Measurements from ENCODE around the gene RPH3AL.
"Not testable (repeated sequence)": the region's sequence is repeated elsewhere in the genome, so short reads cannot be mapped to it uniquely, and the experiment has no call there.

RPH3AL gene

DNA sequence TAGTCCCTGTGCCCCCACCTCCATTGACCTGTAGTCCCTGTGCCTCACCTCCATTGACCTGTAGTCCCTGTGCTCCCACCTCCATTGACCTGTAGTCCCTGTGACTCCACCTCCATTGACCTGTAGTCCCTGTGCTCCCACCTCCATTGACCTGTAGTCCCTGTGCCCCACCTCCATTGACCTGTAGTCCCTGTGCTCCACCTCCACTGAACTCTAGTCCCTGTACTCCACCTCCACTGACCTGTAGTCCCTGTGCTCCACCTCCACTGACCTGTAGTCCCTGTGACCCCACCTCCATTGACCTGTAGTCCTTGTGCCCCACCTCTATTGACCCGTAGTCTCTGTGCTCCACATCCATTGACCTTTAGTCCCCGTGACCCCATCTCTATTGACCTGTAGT is 37.2 kb downstream of the RPH3AL start:
- DNase-seq: not testable (repeated sequence)

DNA sequence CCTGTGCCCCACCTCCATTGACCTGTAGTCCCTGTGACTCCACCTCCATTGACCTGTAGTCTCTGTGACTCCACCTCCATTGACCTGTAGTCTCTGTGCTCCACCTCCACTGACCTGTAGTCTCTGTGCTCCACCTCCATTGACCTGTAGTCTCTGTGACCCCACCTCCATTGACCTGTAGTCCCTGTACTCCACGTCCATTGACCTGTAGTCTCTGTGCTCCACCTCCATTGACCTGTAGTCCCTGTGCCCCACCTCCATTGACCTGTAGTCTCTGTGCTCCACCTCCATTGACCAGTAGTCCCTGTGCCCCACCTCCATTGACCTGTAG is 38.0 kb downstream of the RPH3AL start:
- not testable (repeated sequence) for DNase-seq

DNA sequence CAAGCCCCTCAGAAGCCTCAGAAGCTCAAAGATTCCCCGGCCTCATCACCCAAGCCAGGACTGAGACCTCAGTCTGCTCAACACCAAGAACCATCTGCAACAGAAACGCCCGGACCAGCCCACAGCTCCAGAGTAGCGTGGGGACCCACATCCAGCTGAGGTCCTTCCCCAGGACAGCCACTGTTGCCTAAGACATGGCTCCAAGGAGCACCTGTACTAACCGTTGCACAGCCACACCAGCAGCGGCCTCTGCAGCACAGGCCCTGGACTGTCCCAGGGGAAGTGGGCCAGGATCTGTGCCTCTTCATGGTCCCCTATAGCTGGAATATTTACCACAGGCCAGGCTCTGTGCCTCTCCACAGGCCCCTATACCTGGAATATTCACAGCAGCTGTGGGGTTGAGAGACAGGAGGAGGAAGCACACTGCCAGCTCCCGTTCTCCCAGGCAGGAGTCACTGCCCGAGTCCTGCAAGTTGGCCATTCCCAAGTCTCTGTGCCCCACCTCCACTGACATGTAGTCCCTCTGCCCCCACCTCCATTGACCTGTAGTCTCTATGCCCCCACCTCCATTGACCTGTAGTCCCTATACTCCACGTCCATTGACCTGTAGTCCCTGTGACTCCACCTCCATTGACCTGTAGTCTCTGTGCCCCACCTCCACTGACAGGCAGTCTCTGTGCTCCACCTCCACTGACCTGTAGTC is 38.5 kb downstream of the RPH3AL start:
- no peak for DNase-seq

DNA sequence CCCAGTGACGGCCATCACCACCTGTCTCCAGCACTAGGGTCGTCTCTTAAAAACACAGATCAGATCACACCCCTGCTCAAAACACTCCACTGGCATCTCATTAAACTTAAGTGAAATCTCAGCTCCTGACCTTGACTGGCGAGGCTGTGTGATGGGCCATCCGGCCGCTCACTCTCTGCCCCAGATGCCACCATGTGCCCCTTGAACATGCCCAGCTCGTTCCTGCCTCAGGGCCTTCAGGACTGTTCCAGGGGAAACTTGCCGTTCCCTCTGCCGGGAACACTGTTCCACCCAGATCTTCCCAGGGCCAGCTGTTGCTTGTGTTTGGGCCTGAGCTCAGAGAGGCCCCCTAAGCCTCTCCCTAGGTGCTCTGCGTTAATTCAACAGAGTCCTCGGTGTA is 39.4 kb downstream of the RPH3AL start:
- DNase-seq: no peak

DNA sequence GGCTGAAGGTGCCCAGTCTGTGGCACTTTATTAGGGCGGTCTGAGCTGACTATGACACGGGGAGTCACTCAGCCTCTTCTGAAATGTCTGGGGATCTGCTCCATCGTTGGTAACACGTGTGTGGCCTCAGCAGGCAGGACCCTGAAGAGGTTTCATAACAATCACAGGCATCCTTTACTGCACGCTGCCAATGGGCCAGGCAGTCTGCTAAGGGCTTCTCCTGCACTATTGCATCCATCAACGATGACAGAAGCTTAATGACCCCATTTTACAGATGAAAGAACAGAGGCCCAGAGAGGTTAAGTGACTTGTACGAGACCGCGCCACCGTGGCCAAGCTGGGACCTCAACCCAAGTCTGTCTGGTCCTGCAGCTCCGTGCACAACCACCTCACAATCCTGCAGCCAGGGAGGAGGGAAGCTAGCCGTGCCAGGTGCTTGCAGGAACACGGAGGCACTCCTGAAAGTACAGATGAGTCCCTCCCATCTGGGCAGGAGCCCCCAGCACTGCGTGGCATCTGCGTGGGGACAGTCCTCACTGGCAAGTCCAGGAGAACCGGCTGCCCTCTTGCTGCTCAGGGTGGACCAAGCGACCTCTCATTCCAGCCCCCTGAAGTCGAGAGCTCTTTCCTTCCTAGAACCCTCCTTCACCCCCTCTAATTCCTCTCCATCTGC is 40.0 kb downstream of the RPH3AL start:
- no peak for DNase-seq

DNA sequence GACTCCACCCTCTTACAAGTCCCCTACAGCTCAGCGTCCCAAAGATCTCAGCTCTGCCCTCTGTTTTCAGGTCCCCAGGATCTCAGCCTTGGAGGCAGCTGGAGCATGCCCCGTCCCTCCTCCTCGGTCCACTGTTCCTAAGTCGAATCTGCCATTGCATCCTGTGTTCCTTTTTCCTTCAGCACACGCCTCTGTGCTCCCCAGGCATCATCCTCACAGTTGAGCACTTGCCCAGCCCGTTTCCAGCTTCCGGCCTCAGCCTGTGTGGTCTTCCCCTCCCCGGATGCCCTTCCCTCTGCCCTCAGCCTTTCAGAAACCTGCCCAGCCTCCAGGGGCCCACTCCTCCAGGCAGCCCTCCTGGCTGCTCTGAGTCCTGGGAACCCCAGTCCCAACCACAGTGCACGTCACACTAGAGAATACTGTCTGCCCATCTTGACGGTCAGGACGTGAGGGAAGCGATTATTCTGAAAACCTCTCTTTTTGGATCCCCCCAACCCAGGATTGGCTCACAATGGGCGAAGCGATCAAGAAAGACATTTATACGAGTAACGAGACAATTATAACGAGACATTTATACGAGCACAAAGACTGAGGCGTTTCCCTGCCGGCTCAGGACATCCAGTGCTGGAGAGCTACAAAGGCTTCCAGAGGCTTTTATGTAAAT is 41.4 kb downstream of the RPH3AL start:
- no peak for DNase-seq

DNA sequence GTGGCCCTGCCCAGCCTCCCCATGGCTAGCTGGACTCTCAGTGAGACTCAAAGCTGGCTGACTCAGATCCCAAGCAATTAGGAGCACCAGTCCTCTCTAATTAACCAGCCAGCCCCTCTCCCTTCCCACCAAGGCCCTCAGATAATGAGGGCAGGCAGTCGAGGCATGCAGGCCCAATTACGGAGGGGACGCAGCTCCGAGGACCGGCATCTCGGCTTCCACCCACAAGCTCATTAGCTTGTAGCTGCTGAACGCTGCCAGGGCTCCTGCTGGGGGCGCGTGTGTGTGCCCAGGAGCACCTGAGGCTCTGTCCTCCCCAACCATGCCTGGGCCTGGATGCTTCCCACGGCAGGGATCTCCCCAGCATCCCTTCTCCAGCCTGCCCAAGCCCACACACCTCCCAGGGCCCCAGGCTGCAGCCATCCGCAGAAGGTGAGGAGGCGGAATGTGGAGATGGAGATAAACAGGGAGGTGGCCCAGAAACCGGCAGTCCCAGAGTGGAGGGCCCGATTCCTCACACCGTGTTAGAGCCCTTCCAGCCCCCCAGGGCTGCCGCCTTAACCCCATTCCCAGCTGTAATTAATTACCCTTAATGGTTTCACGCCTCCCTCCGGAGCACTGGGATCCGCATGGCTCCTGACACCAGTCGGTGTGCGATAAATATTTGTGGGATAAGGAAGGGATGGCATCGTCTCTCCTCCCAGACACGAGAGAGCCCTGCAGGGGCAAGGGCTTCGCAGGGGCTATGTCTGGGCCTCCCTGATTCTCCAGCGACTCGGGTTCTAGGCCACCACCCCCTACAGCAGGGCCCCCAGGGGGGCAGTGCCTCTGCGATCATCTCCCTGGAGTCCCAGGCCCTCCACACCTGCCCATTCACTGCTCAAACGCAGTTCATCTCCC is 42.2 kb downstream of the RPH3AL start:
- DNase-seq: no peak

DNA sequence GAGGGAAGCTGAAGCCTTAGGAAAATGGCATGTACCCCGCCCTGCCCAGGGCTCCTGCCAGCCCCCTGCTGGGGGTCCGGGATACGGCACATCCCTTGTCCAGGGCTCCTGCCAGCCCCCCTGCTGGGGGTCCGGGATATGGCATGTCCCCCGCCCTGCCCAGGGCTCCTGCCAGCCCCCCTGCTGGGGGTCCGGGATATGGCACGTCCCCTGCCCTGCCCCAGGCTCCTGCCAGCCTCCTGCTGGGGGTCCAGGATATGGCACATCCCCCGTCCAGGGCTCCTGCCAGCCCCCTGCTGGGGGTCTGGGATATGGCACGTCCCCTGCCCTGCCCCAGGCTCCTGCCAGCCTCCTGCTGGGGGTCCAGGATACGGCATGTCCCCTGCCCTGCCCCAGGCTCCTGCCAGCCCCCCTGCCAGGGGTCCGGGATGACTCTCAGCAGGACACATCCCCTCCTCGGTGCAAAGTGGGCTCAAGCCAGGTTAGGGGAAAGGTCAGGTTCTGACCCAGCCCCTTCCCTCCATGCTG is 43.2 kb downstream of the RPH3AL start:
- no peak for DNase-seq

DNA sequence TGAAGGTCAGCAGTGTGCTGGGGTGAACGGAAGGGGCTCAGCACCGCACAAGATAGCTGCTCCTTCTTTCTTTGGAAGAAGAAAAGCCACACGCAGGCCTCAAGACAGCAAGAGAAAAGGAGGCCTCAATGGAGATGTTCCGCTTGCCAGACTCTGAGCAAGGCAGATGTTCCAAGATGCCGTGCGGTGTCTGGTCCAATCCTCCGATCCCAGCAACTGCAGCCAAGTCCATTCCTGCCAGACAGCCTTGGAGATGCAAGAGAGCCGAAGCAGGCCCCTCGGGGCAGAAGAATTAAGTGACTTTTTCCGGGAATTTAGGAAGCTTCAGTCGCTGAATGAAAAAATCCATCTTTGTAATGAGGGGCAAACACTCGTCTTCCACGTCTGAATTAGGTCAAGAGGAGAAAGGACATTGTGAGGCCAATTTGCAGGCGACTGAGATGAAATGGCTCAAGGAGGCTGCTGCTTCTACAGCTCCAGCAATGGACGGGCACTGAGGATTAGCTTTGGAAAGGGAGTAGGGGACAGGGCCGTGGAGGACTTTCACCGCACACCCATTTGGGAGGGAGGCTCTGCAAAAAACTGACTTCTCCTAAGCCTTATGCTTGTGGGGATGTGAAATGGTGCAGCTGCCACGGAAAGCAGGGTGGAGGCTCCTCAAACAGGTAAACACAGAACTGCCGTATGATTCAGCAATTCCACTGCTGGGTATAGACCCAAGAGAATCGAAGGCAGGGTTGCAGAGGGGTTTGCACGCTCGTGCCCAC is 44.7 kb downstream of the RPH3AL start:
- DNase-seq: no peak

DNA sequence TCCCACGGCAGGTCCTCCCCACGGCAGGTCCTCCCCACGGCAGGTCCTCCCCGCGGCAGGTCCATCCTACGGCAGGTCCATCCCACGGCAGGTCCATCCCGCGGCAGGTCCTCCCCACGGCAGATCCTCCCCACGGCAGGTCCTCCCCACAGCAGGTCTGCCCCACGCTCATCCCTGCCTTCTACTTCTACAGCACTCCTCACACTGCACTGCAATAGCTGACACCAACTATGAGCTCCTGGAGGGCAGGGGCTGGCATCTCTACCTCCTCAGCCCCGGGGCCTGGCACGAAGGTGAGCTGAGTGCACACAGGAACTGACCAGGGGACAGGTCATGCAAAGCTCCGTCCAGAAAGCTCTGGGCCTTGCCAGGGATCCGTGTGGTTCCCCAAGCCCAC is 45.3 kb downstream of the RPH3AL start:
- DNase-seq: no peak

DNA sequence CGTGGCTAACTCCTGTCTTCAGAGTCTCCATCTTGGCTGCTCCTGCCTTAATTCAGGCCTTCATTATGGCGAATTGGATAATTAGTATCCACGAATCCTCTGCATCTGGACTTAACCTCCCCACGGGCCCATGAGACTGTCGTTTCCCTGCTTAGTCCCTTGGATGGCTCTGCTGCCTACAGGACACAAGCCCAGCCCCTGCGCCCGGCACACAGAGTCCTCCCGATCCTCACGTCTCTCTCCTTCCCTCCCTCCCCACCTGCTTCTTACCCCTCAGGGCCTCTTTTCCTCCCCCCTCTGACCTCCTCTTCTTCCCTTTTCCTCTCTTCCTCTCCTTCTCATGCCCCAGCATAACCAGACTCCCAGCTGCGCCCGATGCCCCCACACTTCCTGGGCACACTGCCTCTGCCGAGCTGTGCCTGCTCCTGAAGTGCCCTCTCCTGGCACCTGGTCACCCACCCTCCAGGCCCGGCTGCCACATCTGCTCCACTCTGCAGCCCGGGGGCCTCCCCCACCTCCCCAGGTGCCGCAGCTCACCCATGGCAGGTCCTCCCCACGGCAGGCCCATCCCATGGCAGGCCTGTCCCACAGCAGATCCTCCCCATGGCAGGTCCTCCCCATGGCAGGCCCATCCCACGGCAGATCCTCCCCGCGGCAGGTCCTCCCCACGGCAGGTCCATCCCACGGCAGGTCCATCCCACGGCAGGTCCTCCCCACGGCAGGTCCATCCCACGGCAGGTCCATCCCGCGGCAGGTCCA is 45.9 kb downstream of the RPH3AL start:
- no peak for DNase-seq

DNA sequence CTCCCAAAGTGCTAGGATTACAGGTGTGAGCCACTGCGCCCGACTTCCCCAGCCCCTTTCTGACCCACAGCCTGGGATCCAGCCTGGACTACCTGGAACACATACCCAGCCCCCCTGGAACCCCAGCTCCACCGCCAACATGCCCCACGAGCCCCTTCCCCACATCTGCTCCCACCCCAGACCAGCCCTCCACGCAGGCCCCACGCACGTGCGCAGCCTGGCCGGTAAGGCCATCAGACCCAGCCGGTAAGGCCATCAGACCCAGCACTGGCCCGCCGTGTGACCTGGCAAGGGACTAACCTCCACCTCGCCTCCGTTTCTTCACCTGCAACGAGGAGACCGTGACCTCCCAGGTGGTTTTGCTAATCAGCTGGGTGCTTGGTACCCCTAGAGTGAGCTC is 46.5 kb downstream of the RPH3AL start:
- DNase-seq: no peak

DNA sequence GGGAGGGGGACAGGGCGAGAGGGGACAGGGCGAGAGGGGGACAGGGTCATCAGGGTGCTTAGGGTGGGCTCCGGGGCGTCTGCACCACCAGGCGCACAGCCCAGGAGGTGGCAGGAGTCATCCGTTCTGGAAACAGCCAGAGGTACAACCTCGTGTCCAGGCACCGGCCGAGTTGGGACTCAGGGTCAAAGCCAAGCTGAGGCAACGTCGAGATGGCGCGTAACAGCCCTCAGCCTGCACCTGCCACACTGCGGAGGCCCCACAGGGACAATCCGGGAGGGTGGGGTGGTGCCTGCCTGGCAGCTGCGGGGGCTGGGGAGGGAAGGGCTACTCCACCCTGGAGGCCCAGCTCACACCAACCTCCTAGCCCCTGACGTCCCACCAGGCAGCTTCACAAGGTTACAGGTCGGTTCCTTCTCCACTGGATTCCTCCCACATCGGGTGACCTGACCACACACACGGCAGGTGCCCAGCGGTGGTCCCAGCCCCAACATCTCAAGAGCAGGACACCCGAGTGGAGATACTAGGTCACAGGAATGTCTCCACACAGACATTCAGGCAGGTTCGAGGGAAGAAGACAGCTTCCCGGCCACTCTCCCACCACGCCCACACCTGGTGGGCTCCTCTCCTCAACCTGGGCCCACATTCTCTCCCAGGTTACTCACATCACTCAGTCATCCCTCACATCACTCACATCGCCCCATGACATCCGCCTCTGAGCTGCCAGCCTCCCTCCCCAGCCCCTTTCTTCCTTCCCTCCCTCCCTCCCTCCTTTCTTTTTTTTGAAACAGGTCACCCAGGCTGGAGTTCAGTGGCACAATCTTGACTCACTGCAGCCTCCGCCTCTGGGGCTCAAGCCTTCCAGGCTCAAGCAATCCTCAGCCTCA is 47.3 kb downstream of the RPH3AL start:
- no peak for DNase-seq

DNA sequence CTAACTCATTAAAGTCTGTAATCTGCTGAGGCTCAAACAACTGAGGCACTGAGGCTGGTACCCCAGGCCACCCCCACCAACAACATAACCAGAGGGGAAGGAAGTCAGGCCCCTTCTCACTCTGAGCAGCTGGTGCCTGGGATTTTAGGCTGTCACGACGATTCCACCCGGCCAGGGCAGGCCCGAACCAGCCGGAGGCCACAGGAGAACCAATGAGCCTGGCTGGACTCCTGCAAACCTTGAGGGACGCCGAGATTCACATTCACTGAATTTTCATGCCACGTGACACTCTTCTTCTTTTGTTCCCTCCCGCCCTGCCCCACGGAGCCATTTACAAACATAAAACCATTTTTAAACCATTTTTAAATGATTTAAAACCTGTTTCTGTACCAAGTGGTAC is 48.1 kb downstream of the RPH3AL start:
- DNase-seq: no peak

DNA sequence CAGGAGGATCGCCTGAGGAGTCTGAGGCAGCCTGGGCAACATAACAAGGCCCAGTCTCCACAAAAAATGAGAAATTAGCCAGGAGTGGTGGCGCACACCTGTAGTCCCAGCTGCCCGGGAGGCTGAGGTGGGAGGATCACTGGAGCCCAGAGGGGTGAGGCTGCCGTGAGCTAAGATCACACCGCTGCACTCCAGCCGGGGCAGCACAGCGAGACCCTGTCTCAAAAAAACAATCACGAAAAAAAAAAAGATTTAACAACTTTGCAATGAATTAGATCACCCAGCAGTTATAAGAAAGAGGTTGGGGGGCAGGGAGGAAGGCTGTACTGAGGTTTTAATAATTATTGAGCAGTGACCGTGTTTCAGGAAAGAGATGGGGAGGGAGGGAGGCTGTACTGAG is 49.4 kb downstream of the RPH3AL start:
- DNase-seq: no peak

DNA sequence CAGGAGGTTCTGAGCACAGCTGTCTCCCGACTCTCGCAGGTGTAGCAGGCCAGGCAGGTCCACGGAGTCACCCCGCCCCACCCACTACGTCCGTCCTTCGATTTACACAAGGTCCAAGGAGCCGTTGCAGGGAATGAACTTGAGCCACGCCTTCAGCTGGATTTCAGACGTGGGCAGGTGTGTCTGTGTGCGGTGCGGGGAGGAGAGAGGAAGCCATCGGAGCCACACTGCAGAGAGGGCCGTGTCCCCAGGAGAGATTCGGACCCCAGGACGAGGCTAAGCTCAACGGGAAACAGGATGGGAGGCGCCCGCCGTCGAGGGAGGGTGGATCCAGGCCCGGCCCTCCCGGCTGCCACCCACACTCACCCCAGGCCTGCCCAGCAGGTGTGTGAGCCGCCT is 50.3 kb downstream of the RPH3AL start:
- no peak for DNase-seq

DNA sequence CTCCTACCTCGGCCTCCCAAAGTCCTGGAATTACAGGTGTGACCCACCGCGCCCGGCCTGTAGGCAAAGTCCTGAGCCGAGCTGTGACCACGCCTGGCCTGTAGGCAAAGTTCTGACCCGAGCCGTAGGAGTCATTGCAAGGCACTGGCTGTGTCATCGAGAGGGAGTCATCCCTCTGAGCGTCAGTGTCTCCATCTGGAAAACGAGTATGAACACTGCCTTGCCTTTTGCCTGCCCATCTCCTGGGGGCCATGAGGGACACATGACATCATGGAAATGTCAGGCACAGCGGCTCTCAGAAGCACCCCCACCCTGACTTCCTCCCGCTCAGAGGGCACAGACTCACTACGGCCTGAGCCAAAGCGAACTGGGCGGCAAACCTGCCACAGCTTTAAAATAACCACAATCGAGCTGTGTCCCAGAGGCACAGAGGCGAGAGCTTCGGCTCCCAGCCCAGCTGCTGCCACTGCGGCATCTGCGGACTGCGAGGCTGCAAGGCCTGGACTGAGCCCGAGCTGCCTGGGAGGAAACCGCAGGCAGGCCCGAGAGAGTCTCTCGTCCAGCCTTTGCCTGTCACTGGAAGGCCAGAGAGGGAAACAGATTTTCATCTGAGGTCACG is 50.8 kb downstream of the RPH3AL start:
- DNase-seq: no peak

DNA sequence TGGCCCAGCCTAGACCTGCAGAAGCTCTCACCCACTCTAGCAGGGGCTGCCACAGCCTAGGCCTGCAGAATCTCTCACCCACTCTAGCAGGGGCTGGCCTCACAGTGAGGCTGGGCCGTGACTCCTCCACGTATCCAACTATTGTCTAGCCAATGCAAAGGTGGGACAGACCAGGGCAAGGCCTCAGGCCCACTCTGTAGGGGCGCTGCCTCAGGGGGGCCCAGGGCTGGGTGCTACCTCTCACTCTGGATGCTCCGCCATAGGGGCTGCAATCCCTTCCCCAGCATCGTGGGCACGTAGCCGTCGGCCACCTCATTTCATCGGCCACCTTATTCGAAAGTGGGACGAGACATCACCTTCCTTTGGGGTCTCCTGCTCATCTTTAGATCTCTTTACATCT is 51.7 kb downstream of the RPH3AL start:
- DNase-seq: no peak

DNA sequence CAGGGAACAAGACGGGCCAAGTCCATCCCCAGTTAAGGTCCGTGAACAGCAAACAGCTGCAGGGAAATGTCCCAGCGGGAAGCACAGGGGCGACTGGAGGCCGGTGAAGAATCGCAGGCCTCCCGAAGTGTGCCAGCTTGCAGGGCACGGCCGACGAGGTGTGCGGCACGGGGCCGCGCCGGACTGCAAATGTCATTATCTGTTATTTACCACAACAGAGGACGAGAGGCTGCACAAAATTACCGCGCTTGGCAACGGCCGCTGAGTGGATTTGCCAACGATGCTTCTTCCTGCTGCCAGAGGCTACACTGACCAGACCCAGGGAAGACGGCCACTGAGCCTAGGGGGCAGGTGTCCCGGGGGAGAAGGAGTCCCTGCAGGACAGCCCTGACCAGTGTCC is 53.1 kb downstream of the RPH3AL start:
- DNase-seq: no peak

Measured in activated CD4-positive, alpha-beta T cell treated with anti-CD3 and anti-CD28 coated beads for 1 hour (primary cell).